Thyroid gland (tissue), 4 donors: ENCODE data around the gene MICB.

Experiments
- CTCF ChIP-seq, 6 experiments: fragments of 200-600 bp in 3 of 6; fragments of 450-650 bp in 3 of 6; sonication (generic) in 3 of 6; IDR thresholded peaks; one replicate each; pipeline ENCODE4 v1.5.1; 2016 to 2019; ENCODE audit warnings: antibody characterized with exemption in 6 of 6, mild to moderate bottlenecking in 2 of 6, inconsistent platforms in 1 of 6, moderate library complexity in 1 of 6
- POLR2A ChIP-seq, 2 donors: fragments of 450-650 bp; IDR thresholded peaks; one replicate each; pipeline ENCODE4 v1.6.1; 2017; ENCODE audit warnings: antibody characterized with exemption in 2 of 2, mild to moderate bottlenecking in 2 of 2, moderate library complexity in 1 of 2

GRCh38 chr6:31473780-31474761 is 23.9 kb upstream of the MICB start:
- no peak for TF ChIP-seq CTCF (IDR thresholded peaks at IDR 0.05)
- TF ChIP-seq POLR2A (IDR thresholded peaks at IDR 0.05), result no peak
